H1 (cell line): ENCODE results near the gene RPS19. TPM values are rescaled to one million over a fixed set of nuclear protein-coding genes. Genes with fewer than 3 reads are reported as not detected.

Source experiments
- POLR2AphosphoS5 ChIP-seq: IDR thresholded peaks from 2 replicates; pipeline ENCODE4 v1.6.1; 2011; ENCODE audit warnings: low read depth, low read length
- polyA plus RNA-seq, 7 experiments: library from polyadenylated mRNA; depleted of rRNA in 3 of 7; stranded (reverse) in 5 of 7; unstranded in 2 of 7; fragments of >200 nt in 5 of 7; fragments of 200-250 nt in 2 of 7; gene quantifications; 1 replicate in 5 of 7; 2 replicates in 1 of 7; 4 replicates in 1 of 7; pipeline versions ENCODE4 v1.2.1 to v1.2.3, GENCODE V29; 2011 to 2013; ENCODE audit warnings: missing spikeins in 2 of 7, mixed read lengths in 2 of 7
- total RNA-seq: library from RNA; stranded (reverse); fragmentation: NEBNext Ultra II Directional; extraction: Animal tissue kit (Norgen Biotek cat#: 25700); gene quantifications from 2 replicates; pipeline ENCODE4 v1.2.1, GENCODE V29; 2021
- TF ChIP-seq, protein P1 (sequence below): IDR thresholded peaks from 2 replicates; pipeline ENCODE4 v1.6.1; 2012; ENCODE audit warnings: inconsistent platforms

Gene RPS19
- total and polyA plus RNA-seq, 2 of the 8 experiments (the other 6 are each of a cell fraction or from before 2014, with no cell fraction given), result 2,817 to 5,751 TPM

DNA sequence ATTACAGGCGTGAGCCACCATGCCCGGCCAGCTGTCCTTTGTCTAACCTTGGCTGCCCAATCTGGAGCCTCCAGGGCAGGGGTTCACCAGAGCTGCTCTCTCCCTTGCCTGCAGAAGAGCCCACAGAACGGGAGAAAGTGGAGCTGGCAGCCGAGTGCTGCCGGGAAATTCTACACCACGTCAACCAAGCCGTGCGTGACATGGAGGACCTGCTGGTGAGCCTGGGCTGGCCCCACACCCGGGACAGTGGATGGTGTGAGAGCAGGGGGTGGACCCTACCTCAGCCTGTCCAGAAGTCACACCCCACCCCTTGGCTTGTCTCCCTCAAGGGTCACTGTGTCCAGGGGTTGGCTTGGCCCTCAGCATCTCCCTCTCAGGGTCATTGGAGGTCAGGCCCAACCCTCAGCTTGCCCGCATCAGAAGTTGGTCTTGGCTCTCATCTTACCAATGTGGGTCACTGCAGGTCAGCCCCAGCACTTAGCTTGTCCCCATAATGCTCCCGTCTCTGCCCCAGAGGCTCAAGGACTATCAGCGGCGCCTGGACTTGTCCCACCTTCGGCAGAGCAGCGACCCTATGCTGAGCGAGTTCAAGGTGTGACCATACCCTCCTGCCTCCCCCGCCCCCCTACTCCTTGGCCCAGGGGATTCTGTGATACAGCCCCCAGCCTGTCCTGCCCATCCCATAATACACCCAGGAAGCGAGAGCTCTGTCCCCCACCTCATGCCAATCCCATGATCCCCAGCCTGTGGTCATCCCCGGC, 43.3 kb downstream of the RPS19 start (continued):
- TF ChIP-seq, protein P1, sequence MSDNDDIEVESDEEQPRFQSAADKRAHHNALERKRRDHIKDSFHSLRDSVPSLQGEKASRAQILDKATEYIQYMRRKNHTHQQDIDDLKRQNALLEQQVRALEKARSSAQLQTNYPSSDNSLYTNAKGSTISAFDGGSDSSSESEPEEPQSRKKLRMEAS, result no peak
- TF ChIP-seq POLR2AphosphoS5, result no peak
